ENCODE results near the gene LEAP2. TPM values are rescaled to one million over a fixed set of nuclear protein-coding genes. Genes with fewer than 3 reads are reported as not detected.

LEAP2 gene
- total RNA-seq, 4 donors from 2014 or later, result 0.88 to 3.4 (median 1.1) TPM; not detected in 1

- Histone ChIP-seq H3K4me3 (no peak overlapping the region), H3K36me3 (no peaks in the 10 kb centered on the region), H3K27me3 (no peaks in the 10 kb centered on the region), H3K9me3 (no peaks in the 10 kb centered on the region), H3K27ac (peak overlapping the region in 1 of 2 donors; percentile 97), H3K4me1 (no peaks in the 10 kb centered on the region)
- TF ChIP-seq POLR2A (IDR thresholded peaks at IDR 0.05) (no peak), CTCF (IDR thresholded peaks at IDR 0.05) (no peak)
- DNase-seq, result no peak
- intact Hi-C loops (cut with DNase I; ENCODE audit: low total_unique reads), result no loop called here
Observed at GRCh38 chr5:132841305-132841704, 32.2 kb upstream of the LEAP2 start.

- intact Hi-C loops (cut with DNase I; ENCODE audit: low total_unique reads), result no loop called here
- Histone ChIP-seq H3K4me3 (no peak overlapping the region), H3K27me3 (no peaks in the 10 kb centered on the region), H3K9me3 (no peaks in the 10 kb centered on the region), H3K36me3 (no peaks in the 10 kb centered on the region), H3K4me1 (no peaks in the 10 kb centered on the region), H3K27ac (no peak overlapping the region)
- no peak for DNase-seq
- TF ChIP-seq CTCF (IDR thresholded peaks at IDR 0.05) (no peak), POLR2A (IDR thresholded peaks at IDR 0.05) (no peak)
Observed at GRCh38 chr5:132848270-132848669, 25.2 kb upstream of the LEAP2 start.

- no peak for DNase-seq
- Histone ChIP-seq H3K4me3 (no peak overlapping the region), H3K27me3 (no peaks in the 10 kb centered on the region), H3K27ac (no peak overlapping the region), H3K36me3 (no peaks in the 10 kb centered on the region), H3K4me1 (no peaks in the 10 kb centered on the region), H3K9me3 (no peaks in the 10 kb centered on the region)
- no peak for TF ChIP-seq POLR2A (IDR thresholded peaks at IDR 0.05)
- no peak for TF ChIP-seq CTCF (IDR thresholded peaks at IDR 0.05)
- intact Hi-C loops (cut with DNase I; ENCODE audit: low total_unique reads), result no loop called here
Observed at GRCh38 chr5:132849347-132849746, 24.1 kb upstream of the LEAP2 start.

- H3K27me3 ChIP-seq, result no peaks in the 10 kb centered on the region
- H3K36me3 ChIP-seq, result no peaks in the 10 kb centered on the region
- H3K4me1 ChIP-seq, result no peaks in the 10 kb centered on the region
- no peaks in the 10 kb centered on the region for H3K9me3 ChIP-seq
- no peak overlapping the region for H3K4me3 ChIP-seq
- TF ChIP-seq POLR2A (IDR thresholded peaks at IDR 0.05) (no peak), CTCF (IDR thresholded peaks at IDR 0.05) (no peak)
- H3K27ac ChIP-seq, result no peak overlapping the region
- intact Hi-C loops (cut with DNase I; ENCODE audit: low total_unique reads), result no loop called here
- no peak for DNase-seq
Observed at GRCh38 chr5:132850066-132850465, 23.4 kb upstream of the LEAP2 start.

GRCh38 chr5:132853323-132853722, 20.1 kb upstream of the LEAP2 start:
- Histone ChIP-seq H3K27me3 (no peaks in the 10 kb centered on the region), H3K4me3 (no peak overlapping the region), H3K36me3 (no peaks in the 10 kb centered on the region), H3K9me3 (no peaks in the 10 kb centered on the region), H3K4me1 (no peaks in the 10 kb centered on the region), H3K27ac (no peak overlapping the region)
- no peak for DNase-seq
- TF ChIP-seq CTCF (IDR thresholded peaks at IDR 0.05), result no peak
- intact Hi-C loops (cut with DNase I; ENCODE audit: low total_unique reads), result no loop called here
